ENCODE measurements around the gene PTGES3.
"Not testable (repeated sequence)": the region's sequence is repeated elsewhere in the genome, so short reads cannot be mapped to it uniquely, and the experiment has no call there.

PTGES3 gene

DNA sequence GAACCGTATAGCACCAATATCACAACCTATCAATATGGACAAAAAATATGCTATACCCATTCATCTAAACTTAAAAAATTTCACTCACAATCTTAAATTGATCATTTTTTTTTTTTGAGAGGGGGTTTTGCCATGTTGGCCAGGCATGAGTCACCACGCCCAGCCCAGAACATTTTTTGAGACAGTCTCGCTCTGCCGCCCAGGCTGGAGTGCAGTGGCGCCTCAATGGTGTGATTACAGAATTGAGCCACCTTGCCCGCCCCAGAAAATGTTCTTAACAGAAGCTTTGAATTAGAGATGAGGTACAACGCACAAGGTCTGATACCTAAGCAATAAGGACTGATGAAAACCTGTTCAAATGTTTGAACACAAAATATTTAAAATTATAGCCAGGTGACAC, 26.5 kb downstream of the PTGES3 start:
- Histone ChIP-seq H3K9me3 (ENCODE audit: low read length) (no peaks in the 10 kb centered on the region), H4K20me1 (ENCODE audit: insufficient read depth, low read length) (no peaks in the 10 kb centered on the region), H3K36me3 (ENCODE audit: insufficient read depth, low read length) (peaks cover 39% of the 10 kb centered on the region), H3K79me2 (ENCODE audit: insufficient read depth, low read length) (no peaks in the 10 kb centered on the region), H3K9me2 (ENCODE audit: low read depth, low read length) (no peaks in the 10 kb centered on the region), H3K4me3 (ENCODE audit: low read depth, low read length, poor library complexity, severe bottlenecking) (no peak overlapping the region), H3K27me3 (ENCODE audit: insufficient read depth, low read length) (no peaks in the 10 kb centered on the region), H3K4me1 (ENCODE audit: insufficient read depth, low read length, severe bottlenecking) (no peaks in the 10 kb centered on the region), H3F3A (ENCODE audit: insufficient read depth, low read length) (no peaks in the 10 kb centered on the region), H3K27ac (ENCODE audit: low read depth, low read length, poor library complexity, severe bottlenecking) (no peak overlapping the region), H3K9ac (ENCODE audit: low read length) (no peak overlapping the region), H2AFZ (ENCODE audit: low read length) (no peak overlapping the region), H3K4me2 (ENCODE audit: low read length) (no peak overlapping the region)
- TF ChIP-seq, protein P1, sequence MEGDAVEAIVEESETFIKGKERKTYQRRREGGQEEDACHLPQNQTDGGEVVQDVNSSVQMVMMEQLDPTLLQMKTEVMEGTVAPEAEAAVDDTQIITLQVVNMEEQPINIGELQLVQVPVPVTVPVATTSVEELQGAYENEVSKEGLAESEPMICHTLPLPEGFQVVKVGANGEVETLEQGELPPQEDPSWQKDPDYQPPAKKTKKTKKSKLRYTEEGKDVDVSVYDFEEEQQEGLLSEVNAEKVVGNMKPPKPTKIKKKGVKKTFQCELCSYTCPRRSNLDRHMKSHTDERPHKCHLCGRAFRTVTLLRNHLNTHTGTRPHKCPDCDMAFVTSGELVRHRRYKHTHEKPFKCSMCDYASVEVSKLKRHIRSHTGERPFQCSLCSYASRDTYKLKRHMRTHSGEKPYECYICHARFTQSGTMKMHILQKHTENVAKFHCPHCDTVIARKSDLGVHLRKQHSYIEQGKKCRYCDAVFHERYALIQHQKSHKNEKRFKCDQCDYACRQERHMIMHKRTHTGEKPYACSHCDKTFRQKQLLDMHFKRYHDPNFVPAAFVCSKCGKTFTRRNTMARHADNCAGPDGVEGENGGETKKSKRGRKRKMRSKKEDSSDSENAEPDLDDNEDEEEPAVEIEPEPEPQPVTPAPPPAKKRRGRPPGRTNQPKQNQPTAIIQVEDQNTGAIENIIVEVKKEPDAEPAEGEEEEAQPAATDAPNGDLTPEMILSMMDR (IDR thresholded peaks at IDR 0.05; ENCODE audit: low read length), result no peak
- TF ChIP-seq EZH2 (IDR thresholded peaks at IDR 0.05; ENCODE audit: borderline replicate concordance, low read length), result no peak

DNA sequence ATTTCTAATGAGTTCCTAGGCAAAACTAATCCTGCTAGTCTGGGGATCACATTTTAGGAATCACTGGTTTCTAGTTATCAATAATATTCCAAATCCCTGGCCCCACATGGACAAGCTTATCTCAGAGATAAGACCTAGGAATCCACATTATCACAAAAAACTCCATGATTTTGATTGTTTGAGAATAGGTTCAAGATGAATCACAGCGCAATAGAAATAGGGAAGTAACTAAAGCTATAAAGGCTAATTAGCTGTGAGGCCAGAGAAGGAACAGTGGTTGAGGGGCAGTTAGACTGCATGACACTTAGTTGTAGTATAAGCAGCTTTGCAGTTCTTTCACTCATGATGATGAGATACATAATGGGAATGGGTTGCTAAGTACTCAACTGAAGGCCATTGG, 29.2 kb downstream of the PTGES3 start:
- Histone ChIP-seq H3K9me3 (ENCODE audit: low read length) (no peaks in the 10 kb centered on the region), H3K27ac (ENCODE audit: low read depth, low read length, poor library complexity, severe bottlenecking) (no peak overlapping the region), H3K4me2 (ENCODE audit: low read length) (no peak overlapping the region), H2AFZ (ENCODE audit: low read length) (no peak overlapping the region), H3F3A (ENCODE audit: insufficient read depth, low read length) (no peaks in the 10 kb centered on the region), H4K20me1 (ENCODE audit: insufficient read depth, low read length) (no peaks in the 10 kb centered on the region), H3K9me2 (ENCODE audit: low read depth, low read length) (no peaks in the 10 kb centered on the region), H3K36me3 (ENCODE audit: insufficient read depth, low read length) (peaks cover 12% of the 10 kb centered on the region), H3K4me1 (ENCODE audit: insufficient read depth, low read length, severe bottlenecking) (no peaks in the 10 kb centered on the region), H3K79me2 (ENCODE audit: insufficient read depth, low read length) (no peaks in the 10 kb centered on the region), H3K27me3 (ENCODE audit: insufficient read depth, low read length) (no peaks in the 10 kb centered on the region), H3K4me3 (ENCODE audit: low read depth, low read length, poor library complexity, severe bottlenecking) (no peak overlapping the region), H3K9ac (ENCODE audit: low read length) (no peak overlapping the region)
- TF ChIP-seq, protein P1 (IDR thresholded peaks at IDR 0.05; ENCODE audit: low read length), result no peak

DNA sequence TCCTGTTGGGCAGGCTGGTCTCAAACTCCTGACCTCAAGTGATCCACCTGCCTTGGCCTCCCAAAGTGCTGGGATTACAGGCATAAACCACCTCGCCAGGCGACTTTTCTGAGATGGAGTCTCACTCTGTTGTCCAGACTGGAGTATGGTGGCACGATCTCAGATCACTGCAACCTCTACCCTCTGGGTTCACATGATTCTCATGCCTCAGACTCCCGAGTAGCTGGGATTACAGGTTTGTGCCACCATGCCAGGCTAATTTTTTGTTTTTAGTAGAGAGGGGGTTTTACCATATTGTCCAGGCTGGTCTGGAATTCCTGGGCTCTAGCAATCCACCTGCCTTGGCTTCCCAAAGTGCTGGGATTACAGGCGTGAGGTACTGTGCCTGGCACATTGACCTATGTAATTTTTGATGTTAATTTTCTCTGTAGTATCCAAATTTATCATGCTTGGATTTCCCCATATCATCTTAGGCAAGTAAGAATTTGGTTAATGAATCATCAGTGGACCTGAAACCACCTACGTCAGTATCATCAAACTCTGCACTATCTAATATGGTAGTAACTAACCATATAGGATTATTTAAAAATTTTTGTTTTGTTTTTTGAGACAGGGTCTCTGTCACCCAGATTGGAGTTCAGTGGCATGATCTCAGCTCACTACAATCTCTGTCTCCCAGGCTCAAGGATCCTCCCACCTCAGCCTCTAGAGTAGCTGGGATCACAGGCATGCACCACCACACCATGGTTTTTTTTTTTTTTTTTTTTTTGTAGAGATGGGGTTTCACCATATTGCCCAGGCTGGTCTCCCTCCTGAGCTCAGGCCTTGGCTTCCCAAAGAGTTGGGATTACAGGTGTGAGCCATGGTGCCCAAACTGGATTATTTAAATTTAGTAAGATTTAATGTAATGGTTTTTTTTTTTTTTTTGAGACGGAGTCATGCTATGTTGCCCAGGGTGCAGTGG, 30.4 kb downstream of the PTGES3 start:
- H4K20me1 ChIP-seq (ENCODE audit: insufficient read depth, low read length), result no peaks in the 10 kb centered on the region
- H3F3A ChIP-seq (ENCODE audit: insufficient read depth, low read length), result no peaks in the 10 kb centered on the region
- H3K36me3 ChIP-seq (ENCODE audit: insufficient read depth, low read length), result peaks cover under 1% of the 10 kb centered on the region; the same call in 1 of the 2 replicates
- TF ChIP-seq EZH2 (IDR thresholded peaks at IDR 0.05; ENCODE audit: borderline replicate concordance, low read length), result no peak
- TF ChIP-seq, protein P1 (IDR thresholded peaks at IDR 0.05; ENCODE audit: low read length), result no peak
- peaks cover 2% of the 10 kb centered on the region; the same call in 1 of the 2 replicates for H3K9me3 ChIP-seq (ENCODE audit: low read length)
- no peak overlapping the region for H3K4me3 ChIP-seq (ENCODE audit: low read depth, low read length, poor library complexity, severe bottlenecking)
- H3K4me2 ChIP-seq (ENCODE audit: low read length), result no peak overlapping the region
- H3K4me1 ChIP-seq (ENCODE audit: insufficient read depth, low read length, severe bottlenecking), result no peaks in the 10 kb centered on the region
- no peaks in the 10 kb centered on the region for H3K9me2 ChIP-seq (ENCODE audit: low read depth, low read length)
- no peaks in the 10 kb centered on the region for H3K27me3 ChIP-seq (ENCODE audit: insufficient read depth, low read length)
- no peaks in the 10 kb centered on the region for H3K79me2 ChIP-seq (ENCODE audit: insufficient read depth, low read length)
- no peak overlapping the region for H2AFZ ChIP-seq (ENCODE audit: low read length)
- H3K27ac ChIP-seq (ENCODE audit: low read depth, low read length, poor library complexity, severe bottlenecking), result no peak overlapping the region
- no peak overlapping the region for H3K9ac ChIP-seq (ENCODE audit: low read length)

DNA sequence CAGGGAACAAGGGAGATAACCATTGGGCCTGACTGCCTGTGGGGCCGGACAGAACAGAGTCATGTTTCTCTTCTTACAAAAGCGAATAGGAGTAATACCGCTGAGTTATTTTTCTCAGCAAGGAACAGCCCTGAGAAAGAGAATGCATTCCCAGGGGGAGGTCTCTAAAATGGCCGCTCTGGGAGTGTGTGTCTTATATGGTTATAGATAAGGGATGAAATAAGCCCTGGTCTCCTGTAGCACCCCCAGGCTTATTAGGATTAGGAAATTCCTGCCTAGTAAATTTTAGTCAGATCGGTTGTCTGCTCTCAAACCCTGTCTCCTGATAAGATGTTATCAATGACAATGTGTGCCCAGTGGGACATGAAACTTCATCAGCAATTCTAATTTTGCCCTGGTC, 34.3 kb downstream of the PTGES3 start:
- H3K9me2 ChIP-seq (ENCODE audit: low read depth, low read length); H3K36me3 ChIP-seq (ENCODE audit: insufficient read depth, low read length); H3K4me1 ChIP-seq (ENCODE audit: insufficient read depth, low read length, severe bottlenecking); H3K79me2 ChIP-seq (ENCODE audit: insufficient read depth, low read length); H3K27me3 ChIP-seq (ENCODE audit: insufficient read depth, low read length); H3K4me2 ChIP-seq (ENCODE audit: low read length); H3K27ac ChIP-seq (ENCODE audit: low read depth, low read length, poor library complexity, severe bottlenecking); H3K9ac ChIP-seq (ENCODE audit: low read length); H3K4me3 ChIP-seq (ENCODE audit: low read depth, low read length, poor library complexity, severe bottlenecking); H3K9me3 ChIP-seq (ENCODE audit: low read length); H3F3A ChIP-seq (ENCODE audit: insufficient read depth, low read length); H2AFZ ChIP-seq (ENCODE audit: low read length); H4K20me1 ChIP-seq (ENCODE audit: insufficient read depth, low read length): not testable (repeated sequence)

DNA sequence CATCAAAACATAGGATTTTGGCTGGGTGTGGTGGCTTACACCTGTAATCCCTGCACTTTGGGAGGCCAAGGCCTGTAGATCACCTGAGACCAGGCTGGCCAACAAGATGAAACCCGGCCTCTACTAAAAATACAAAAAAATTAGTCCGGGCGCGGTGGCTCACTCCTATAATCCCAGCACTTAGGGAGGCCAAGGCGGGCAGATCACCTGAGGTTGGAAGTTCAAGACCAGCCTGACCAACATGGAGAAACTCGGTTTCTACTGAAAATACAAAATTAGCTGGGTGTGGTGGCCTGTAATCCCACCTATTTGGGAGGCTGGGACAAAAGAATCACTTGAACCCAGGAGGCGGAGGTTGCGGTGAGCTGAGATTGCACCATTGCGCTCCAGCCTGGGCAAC, 40.1 kb downstream of the PTGES3 start:
- H2AFZ ChIP-seq (ENCODE audit: low read length); H3K9ac ChIP-seq (ENCODE audit: low read length); H3F3A ChIP-seq (ENCODE audit: insufficient read depth, low read length); H4K20me1 ChIP-seq (ENCODE audit: insufficient read depth, low read length); H3K9me3 ChIP-seq (ENCODE audit: low read length); H3K4me3 ChIP-seq (ENCODE audit: low read depth, low read length, poor library complexity, severe bottlenecking); H3K9me2 ChIP-seq (ENCODE audit: low read depth, low read length); H3K27me3 ChIP-seq (ENCODE audit: insufficient read depth, low read length); H3K27ac ChIP-seq (ENCODE audit: low read depth, low read length, poor library complexity, severe bottlenecking); H3K4me2 ChIP-seq (ENCODE audit: low read length): not testable (repeated sequence)
- H3K36me3 ChIP-seq (ENCODE audit: insufficient read depth, low read length), result peaks cover 26% of the 10 kb centered on the region
- H3K79me2 ChIP-seq (ENCODE audit: insufficient read depth, low read length), result peaks cover 28% of the 10 kb centered on the region
- peaks cover 22% of the 10 kb centered on the region for H3K4me1 ChIP-seq (ENCODE audit: insufficient read depth, low read length, severe bottlenecking)

Measured in OCI-LY1 (cell line).